Measurements from ENCODE around the gene SCLY. TPM values are rescaled to one million over a fixed set of nuclear protein-coding genes. Genes with fewer than 3 reads are reported as not detected.

Gene SCLY
- polyA plus RNA-seq, 3 donors, result 9.5 to 10.6 (median 10.3) TPM

DNA sequence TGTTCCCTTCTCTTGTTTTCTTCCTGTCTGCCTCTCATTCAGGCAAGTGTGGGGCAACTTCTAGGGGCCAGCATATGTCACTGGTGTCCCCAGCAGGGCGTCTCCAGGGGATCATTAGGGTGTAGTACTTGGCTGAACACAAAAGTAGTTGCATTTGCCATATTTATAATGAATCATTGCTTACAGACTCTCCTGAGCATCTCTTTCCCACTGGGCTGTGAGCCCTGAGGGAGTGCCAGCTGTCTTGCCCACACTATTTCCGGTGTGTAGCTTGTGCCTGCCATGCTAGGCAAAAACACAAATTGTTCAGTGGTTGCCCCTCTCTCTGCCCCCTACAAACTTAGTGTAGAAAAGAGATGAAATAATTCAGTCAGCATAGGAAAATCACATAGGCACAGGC is 40.8 kb upstream of the SCLY start:
- no peak overlapping the region for H3K4me2 ChIP-seq (replicated peaks; ENCODE audit: extremely low read depth, low read length, poor library complexity, severe bottlenecking)
- WGBS (ENCODE audit: insufficient coverage), result 100% methylated on average over 1 of the region's 2 CpGs
- no peaks in the 10 kb centered on the region for H3K79me2 ChIP-seq (ENCODE audit: insufficient read depth, low read length)
- no peak overlapping the region for H3K9ac ChIP-seq (ENCODE audit: insufficient read depth, low read length, poor library complexity, severe bottlenecking)
- no peak overlapping the region for H3K27ac ChIP-seq (ENCODE audit: low read depth in 1 of 2, low read length in 2 of 2)
- H3K27me3 Mint-ChIP-seq (ENCODE audit: low read depth in 3 of 3), result peaks cover 0 to 3% (median 0%) of the 10 kb centered on the region in 3 donors
- TF ChIP-seq, protein P1, sequence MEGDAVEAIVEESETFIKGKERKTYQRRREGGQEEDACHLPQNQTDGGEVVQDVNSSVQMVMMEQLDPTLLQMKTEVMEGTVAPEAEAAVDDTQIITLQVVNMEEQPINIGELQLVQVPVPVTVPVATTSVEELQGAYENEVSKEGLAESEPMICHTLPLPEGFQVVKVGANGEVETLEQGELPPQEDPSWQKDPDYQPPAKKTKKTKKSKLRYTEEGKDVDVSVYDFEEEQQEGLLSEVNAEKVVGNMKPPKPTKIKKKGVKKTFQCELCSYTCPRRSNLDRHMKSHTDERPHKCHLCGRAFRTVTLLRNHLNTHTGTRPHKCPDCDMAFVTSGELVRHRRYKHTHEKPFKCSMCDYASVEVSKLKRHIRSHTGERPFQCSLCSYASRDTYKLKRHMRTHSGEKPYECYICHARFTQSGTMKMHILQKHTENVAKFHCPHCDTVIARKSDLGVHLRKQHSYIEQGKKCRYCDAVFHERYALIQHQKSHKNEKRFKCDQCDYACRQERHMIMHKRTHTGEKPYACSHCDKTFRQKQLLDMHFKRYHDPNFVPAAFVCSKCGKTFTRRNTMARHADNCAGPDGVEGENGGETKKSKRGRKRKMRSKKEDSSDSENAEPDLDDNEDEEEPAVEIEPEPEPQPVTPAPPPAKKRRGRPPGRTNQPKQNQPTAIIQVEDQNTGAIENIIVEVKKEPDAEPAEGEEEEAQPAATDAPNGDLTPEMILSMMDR (IDR thresholded peaks at IDR 0.05), result no peak
- H3K4me1 ChIP-seq (ENCODE audit: control insufficient read depth in 1 of 2, insufficient read depth in 2 of 2, low read length in 2 of 2), result no peaks in the 10 kb centered on the region
- no peaks in the 10 kb centered on the region for H3K27me3 ChIP-seq (ENCODE audit: control insufficient read depth in 2 of 2, insufficient read depth in 2 of 2, low read length in 2 of 2)
- no peak overlapping the region for H3K4me3 Mint-ChIP-seq
- H4K20me1 ChIP-seq (ENCODE audit: insufficient read depth, low read length), result peaks cover 56% of the 10 kb centered on the region
- H2AFZ ChIP-seq (ENCODE audit: insufficient read depth, low read depth, low read length, poor library complexity, severe bottlenecking), result no peak overlapping the region
- H3K9me3 ChIP-seq (replicated peaks in 1 of 2; ENCODE audit: control insufficient read depth in 1 of 2, insufficient read depth in 1 of 2, low read length in 2 of 2), result no peaks in the 10 kb centered on the region
- H3K4me3 ChIP-seq (replicated peaks in 1 of 3; ENCODE audit: low read depth in 2 of 3, low read length in 3 of 3), result no peak overlapping the region
- no peak for DNase-seq
- no peaks in the 10 kb centered on the region for H3K9me3 Mint-ChIP-seq
- H3K27ac Mint-ChIP-seq, result no peak overlapping the region
- H3K4me1 Mint-ChIP-seq, result no peaks in the 10 kb centered on the region
- H3K36me3 Mint-ChIP-seq, result peaks cover 71 to 73% of the 10 kb centered on the region in 2 donors
- intact Hi-C loops (cut with micrococcal nuclease), result no loop called here
- H3K36me3 ChIP-seq (replicated peaks in 1 of 2; ENCODE audit: control insufficient read depth in 1 of 2, insufficient read depth in 2 of 2, low read length in 2 of 2), result peaks cover 48 to 80% of the 10 kb centered on the region in 2 donors

- no peaks in the 10 kb centered on the region for H3K79me2 ChIP-seq (ENCODE audit: insufficient read depth, low read length)
- H3K27me3 ChIP-seq (ENCODE audit: control insufficient read depth in 2 of 2, insufficient read depth in 2 of 2, low read length in 2 of 2), result no peaks in the 10 kb centered on the region
- no peaks in the 10 kb centered on the region for H3K9me3 Mint-ChIP-seq
- H3K36me3 Mint-ChIP-seq, result peaks cover 76 to 77% of the 10 kb centered on the region in 2 donors
- no peak overlapping the region for H3K4me3 ChIP-seq (replicated peaks in 1 of 3; ENCODE audit: low read depth in 2 of 3, low read length in 3 of 3)
- H3K27ac ChIP-seq (ENCODE audit: low read depth in 1 of 2, low read length in 2 of 2), result no peak overlapping the region
- no peak overlapping the region for H3K4me3 Mint-ChIP-seq
- peak overlapping the region in 2 of 7 donors; percentile 11 to 50 for H3K27ac Mint-ChIP-seq
- H3K9ac ChIP-seq (ENCODE audit: insufficient read depth, low read length, poor library complexity, severe bottlenecking), result no peak overlapping the region
- no peak overlapping the region for H3K4me2 ChIP-seq (replicated peaks; ENCODE audit: extremely low read depth, low read length, poor library complexity, severe bottlenecking)
- no peaks in the 10 kb centered on the region for H3K9me3 ChIP-seq (replicated peaks in 1 of 2; ENCODE audit: control insufficient read depth in 1 of 2, insufficient read depth in 1 of 2, low read length in 2 of 2)
- TF ChIP-seq, protein P1 (IDR thresholded peaks at IDR 0.05), result no peak
- intact Hi-C loops (cut with micrococcal nuclease), result no loop called here
- no peaks in the 10 kb centered on the region for H3K4me1 ChIP-seq (ENCODE audit: control insufficient read depth in 1 of 2, insufficient read depth in 2 of 2, low read length in 2 of 2)
- peaks cover 60% of the 10 kb centered on the region for H4K20me1 ChIP-seq (ENCODE audit: insufficient read depth, low read length)
- peaks cover 57 to 86% of the 10 kb centered on the region in 2 donors for H3K36me3 ChIP-seq (replicated peaks in 1 of 2; ENCODE audit: control insufficient read depth in 1 of 2, insufficient read depth in 2 of 2, low read length in 2 of 2)
- DNase-seq, result no peak
- 94% methylated on average over 6 of the region's 9 CpGs for WGBS (ENCODE audit: insufficient coverage)
- no peak overlapping the region for H2AFZ ChIP-seq (ENCODE audit: insufficient read depth, low read depth, low read length, poor library complexity, severe bottlenecking)
- no peaks in the 10 kb centered on the region for H3K4me1 Mint-ChIP-seq
- peaks cover 0 to 3% (median 0%) of the 10 kb centered on the region in 3 donors for H3K27me3 Mint-ChIP-seq (ENCODE audit: low read depth in 3 of 3)
These were observed 40.0 kb upstream of the SCLY start for GRCh38 chr2:238020816-238021215.
